ENCODE measurements around the gene MKS1.

GRCh38 chr17:58265271-58265670 is 46.2 kb upstream of the MKS1 start:
- TF ChIP-seq CTCF (conservative IDR thresholded peaks at IDR 0.05; ENCODE audit: low read depth in 2 of 2) (no peak), EZH2phosphoT487 (IDR thresholded peaks at IDR 0.05; ENCODE audit: unreplicated experiment) (no peak), POLR2AphosphoS5 (IDR thresholded peaks at IDR 0.05; ENCODE audit: low read depth) (no peak), REST (IDR thresholded peaks at IDR 0.05; ENCODE audit: unreplicated experiment) (no peak), EZH2 (IDR thresholded peaks at IDR 0.05; ENCODE audit: low read depth, unreplicated experiment) (no peak), JUNB (IDR thresholded peaks at IDR 0.05; ENCODE audit: unreplicated experiment) (no peak), ETS1 (IDR thresholded peaks at IDR 0.05) (no peak), STAT1 (IDR thresholded peaks at IDR 0.05; ENCODE audit: unreplicated experiment) (no peak), NANOG (IDR thresholded peaks at IDR 0.05; ENCODE audit: borderline replicate concordance) (no peak), ZNF114 (CRISPR knock-in tag; IDR thresholded peaks at IDR 0.05) (no peak), CREB1 (CRISPR knock-in tag; IDR thresholded peaks at IDR 0.05; ENCODE audit: low read depth) (no peak), ZNF331 (CRISPR knock-in tag; IDR thresholded peaks at IDR 0.05; ENCODE audit: low read depth) (no peak)
- TF ChIP-seq, protein P1, sequence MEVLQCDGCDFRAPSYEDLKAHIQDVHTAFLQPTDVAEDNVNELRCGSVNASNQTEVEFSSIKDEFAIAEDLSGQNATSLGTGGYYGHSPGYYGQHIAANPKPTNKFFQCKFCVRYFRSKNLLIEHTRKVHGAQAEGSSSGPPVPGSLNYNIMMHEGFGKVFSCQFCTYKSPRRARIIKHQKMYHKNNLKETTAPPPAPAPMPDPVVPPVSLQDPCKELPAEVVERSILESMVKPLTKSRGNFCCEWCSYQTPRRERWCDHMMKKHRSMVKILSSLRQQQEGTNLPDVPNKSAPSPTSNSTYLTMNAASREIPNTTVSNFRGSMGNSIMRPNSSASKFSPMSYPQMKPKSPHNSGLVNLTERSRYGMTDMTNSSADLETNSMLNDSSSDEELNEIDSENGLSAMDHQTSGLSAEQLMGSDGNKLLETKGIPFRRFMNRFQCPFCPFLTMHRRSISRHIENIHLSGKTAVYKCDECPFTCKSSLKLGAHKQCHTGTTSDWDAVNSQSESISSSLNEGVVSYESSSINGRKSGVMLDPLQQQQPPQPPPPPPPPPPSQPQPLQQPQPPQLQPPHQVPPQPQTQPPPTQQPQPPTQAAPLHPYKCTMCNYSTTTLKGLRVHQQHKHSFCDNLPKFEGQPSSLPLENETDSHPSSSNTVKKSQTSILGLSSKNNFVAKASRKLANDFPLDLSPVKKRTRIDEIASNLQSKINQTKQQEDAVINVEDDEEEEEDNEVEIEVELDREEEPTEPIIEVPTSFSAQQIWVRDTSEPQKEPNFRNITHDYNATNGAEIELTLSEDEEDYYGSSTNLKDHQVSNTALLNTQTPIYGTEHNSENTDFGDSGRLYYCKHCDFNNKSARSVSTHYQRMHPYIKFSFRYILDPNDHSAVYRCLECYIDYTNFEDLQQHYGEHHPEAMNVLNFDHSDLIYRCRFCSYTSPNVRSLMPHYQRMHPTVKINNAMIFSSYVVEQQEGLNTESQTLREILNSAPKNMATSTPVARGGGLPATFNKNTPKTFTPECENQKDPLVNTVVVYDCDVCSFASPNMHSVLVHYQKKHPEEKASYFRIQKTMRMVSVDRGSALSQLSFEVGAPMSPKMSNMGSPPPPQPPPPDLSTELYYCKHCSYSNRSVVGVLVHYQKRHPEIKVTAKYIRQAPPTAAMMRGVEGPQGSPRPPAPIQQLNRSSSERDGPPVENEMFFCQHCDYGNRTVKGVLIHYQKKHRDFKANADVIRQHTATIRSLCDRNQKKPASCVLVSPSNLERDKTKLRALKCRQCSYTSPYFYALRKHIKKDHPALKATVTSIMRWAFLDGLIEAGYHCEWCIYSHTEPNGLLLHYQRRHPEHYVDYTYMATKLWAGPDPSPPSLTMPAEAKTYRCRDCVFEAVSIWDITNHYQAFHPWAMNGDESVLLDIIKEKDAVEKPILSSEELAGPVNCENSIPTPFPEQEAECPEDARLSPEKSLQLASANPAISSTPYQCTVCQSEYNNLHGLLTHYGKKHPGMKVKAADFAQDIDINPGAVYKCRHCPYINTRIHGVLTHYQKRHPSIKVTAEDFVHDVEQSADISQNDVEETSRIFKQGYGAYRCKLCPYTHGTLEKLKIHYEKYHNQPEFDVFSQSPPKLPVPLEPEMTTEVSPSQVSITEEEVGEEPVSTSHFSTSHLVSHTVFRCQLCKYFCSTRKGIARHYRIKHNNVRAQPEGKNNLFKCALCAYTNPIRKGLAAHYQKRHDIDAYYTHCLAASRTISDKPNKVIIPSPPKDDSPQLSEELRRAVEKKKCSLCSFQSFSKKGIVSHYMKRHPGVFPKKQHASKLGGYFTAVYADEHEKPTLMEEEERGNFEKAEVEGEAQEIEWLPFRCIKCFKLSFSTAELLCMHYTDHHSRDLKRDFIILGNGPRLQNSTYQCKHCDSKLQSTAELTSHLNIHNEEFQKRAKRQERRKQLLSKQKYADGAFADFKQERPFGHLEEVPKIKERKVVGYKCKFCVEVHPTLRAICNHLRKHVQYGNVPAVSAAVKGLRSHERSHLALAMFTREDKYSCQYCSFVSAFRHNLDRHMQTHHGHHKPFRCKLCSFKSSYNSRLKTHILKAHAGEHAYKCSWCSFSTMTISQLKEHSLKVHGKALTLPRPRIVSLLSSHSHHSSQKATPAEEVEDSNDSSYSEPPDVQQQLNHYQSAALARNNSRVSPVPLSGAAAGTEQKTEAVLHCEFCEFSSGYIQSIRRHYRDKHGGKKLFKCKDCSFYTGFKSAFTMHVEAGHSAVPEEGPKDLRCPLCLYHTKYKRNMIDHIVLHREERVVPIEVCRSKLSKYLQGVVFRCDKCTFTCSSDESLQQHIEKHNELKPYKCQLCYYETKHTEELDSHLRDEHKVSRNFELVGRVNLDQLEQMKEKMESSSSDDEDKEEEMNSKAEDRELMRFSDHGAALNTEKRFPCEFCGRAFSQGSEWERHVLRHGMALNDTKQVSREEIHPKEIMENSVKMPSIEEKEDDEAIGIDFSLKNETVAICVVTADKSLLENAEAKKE (CRISPR knock-in tag; IDR thresholded peaks at IDR 0.05), result no peak

Measured in GM23338 (cell line).